Activated CD4-positive, alpha-beta T cell treated with anti-CD3 and anti-CD28 coated beads for 24 hours (primary cell): Measurements from ENCODE around the gene EPB41L5.
A peak's percentile ranks its signal among the peaks of the same experiment; 100 is the strongest.
"Not testable (repeated sequence)": the region's sequence is repeated elsewhere in the genome, so short reads cannot be mapped to it uniquely, and the experiment has no call there.

ENCODE experiments used
- DNase-seq, 2 donors: peaks; one replicate each; pipeline ENCODE4 v3.0.0-alpha.2; 2020; ENCODE audit warnings: low read depth in 2 of 2

EPB41L5 gene

GRCh38 chr2:120141300-120142069 lies 128.6 kb downstream of the EPB41L5 start:
- DNase-seq: no peak

- no peak for DNase-seq
Observed at GRCh38 chr2:120142528-120143219, 129.8 kb downstream of the EPB41L5 start.

GRCh38 chr2:120148229-120148628 lies 135.4 kb downstream of the EPB41L5 start:
- no peak for DNase-seq

- DNase-seq: no peak
Observed at GRCh38 chr2:120148669-120149068, 135.8 kb downstream of the EPB41L5 start.

GRCh38 chr2:120149406-120149805 lies 136.5 kb downstream of the EPB41L5 start:
- no peak for DNase-seq

GRCh38 chr2:120150040-120150482 lies 137.2 kb downstream of the EPB41L5 start:
- no peak for DNase-seq

GRCh38 chr2:120155308-120155707 lies 142.4 kb downstream of the EPB41L5 start:
- DNase-seq: no peak

GRCh38 chr2:120158658-120159057 lies 145.8 kb downstream of the EPB41L5 start:
- not testable (repeated sequence) for DNase-seq

GRCh38 chr2:120161190-120161589 lies 148.3 kb downstream of the EPB41L5 start:
- no peak for DNase-seq

- no peak for DNase-seq
Observed at GRCh38 chr2:120162716-120163115, 149.8 kb downstream of the EPB41L5 start.

GRCh38 chr2:120167272-120167671 lies 154.4 kb downstream of the EPB41L5 start:
- DNase-seq: no peak

GRCh38 chr2:120169020-120169419 lies 156.1 kb downstream of the EPB41L5 start:
- DNase-seq: no peak

- no peak for DNase-seq
Observed at GRCh38 chr2:120174963-120175581, 162.2 kb downstream of the EPB41L5 start.

GRCh38 chr2:120176526-120176925 lies 163.6 kb downstream of the EPB41L5 start:
- no peak for DNase-seq

GRCh38 chr2:120177001-120177621 lies 164.2 kb downstream of the EPB41L5 start:
- peak; percentile 61 to 62 for DNase-seq

GRCh38 chr2:120177973-120178372 lies 165.1 kb downstream of the EPB41L5 start:
- no peak for DNase-seq

GRCh38 chr2:120179396-120179795 lies 166.5 kb downstream of the EPB41L5 start:
- no peak for DNase-seq

GRCh38 chr2:120180066-120180465 lies 167.2 kb downstream of the EPB41L5 start:
- no peak for DNase-seq

- DNase-seq: no peak
Observed at GRCh38 chr2:120182019-120182560, 169.2 kb downstream of the EPB41L5 start.

GRCh38 chr2:120189189-120189588 lies 176.3 kb downstream of the EPB41L5 start:
- DNase-seq: no peak

GRCh38 chr2:120192280-120192679 lies 179.4 kb downstream of the EPB41L5 start:
- no peak for DNase-seq

- DNase-seq: no peak
Observed at GRCh38 chr2:120195553-120195952, 182.7 kb downstream of the EPB41L5 start.
